Suprapubic skin (tissue), 4 donors: Measurements from ENCODE around the gene HYLS1. TPM values are rescaled to one million over a fixed set of nuclear protein-coding genes. Genes with fewer than 3 reads are reported as not detected.
"Not testable (repeated sequence)": the region's sequence is repeated elsewhere in the genome, so short reads cannot be mapped to it uniquely, and the experiment has no call there.

Experiments used
- DNase-seq, 2 donors: peaks; one replicate each; pipeline ENCODE4 v3.0.0-alpha.2; 2019; ENCODE audit warnings: low spot score in 2 of 2
- H3K27ac ChIP-seq: fragments of 200-600 bp; sonication (generic); one replicate; pipeline ENCODE4 v1.5.1; 2019
- H3K27me3 ChIP-seq: fragments of 200-600 bp; sonication (generic); one replicate; pipeline ENCODE4 v1.5.1; 2019
- H3K36me3 ChIP-seq: fragments of 200-600 bp; sonication (generic); one replicate; pipeline ENCODE4 v1.5.1; 2019
- H3K4me1 ChIP-seq: fragments of 200-600 bp; sonication (generic); one replicate; pipeline ENCODE4 v1.5.1; 2019
- H3K4me3 ChIP-seq: fragments of 200-600 bp; sonication (generic); one replicate; pipeline ENCODE4 v1.5.1; 2019; ENCODE audit warnings: mild to moderate bottlenecking
- H3K9me3 ChIP-seq: fragments of 200-600 bp; sonication (generic); one replicate; pipeline ENCODE4 v1.5.1; 2019
- CTCF ChIP-seq, 2 donors: fragments of 200-600 bp in 1 of 2; fragments of 450-650 bp in 1 of 2; sonication (generic) in 1 of 2; IDR thresholded peaks; one replicate each; pipeline ENCODE4 v1.5.1; 2016 to 2019; ENCODE audit warnings: antibody characterized with exemption in 2 of 2, mild to moderate bottlenecking in 1 of 2, moderate library complexity in 1 of 2
- EP300 ChIP-seq: sonication (generic); formaldehyde crosslinking; IDR thresholded peaks from one replicate; pipeline ENCODE4 v1.6.1; 2017; ENCODE audit warnings: antibody characterized with exemption
- POLR2A ChIP-seq, 2 donors: fragments of 450-650 bp; IDR thresholded peaks; one replicate each; pipeline ENCODE4 v1.6.1; 2017; ENCODE audit warnings: antibody characterized with exemption in 2 of 2, mild to moderate bottlenecking in 2 of 2, moderate library complexity in 2 of 2
- POLR2AphosphoS5 ChIP-seq, 3 donors: sonication (generic); formaldehyde crosslinking; IDR thresholded peaks; one replicate each; pipeline ENCODE4 v1.6.1; 2017; ENCODE audit warnings: antibody characterized with exemption in 3 of 3
- WGBS: methylation state at CpG from one replicate; pipeline ENCODE4 v1.1.5; 2018; 5-methylcytosine and 5-hydroxymethylcytosine counted together
- total RNA-seq, 4 donors: library from RNA; depleted of rRNA; stranded (reverse); fragments of >200 nt; gene quantifications; one replicate each; pipeline ENCODE4 v1.1.0, GENCODE V29; 2016

HYLS1 gene
- total RNA-seq, 4 donors from 2014 or later, result 2.4 to 3.4 (median 3.1) TPM

GRCh38 chr11:125903711-125904659 is 16.5 kb downstream of the HYLS1 start, which contains the start of gene DDX25:
Gene DDX25, plus strand, starts transcription at chr11:125904508. Its CDS starts 10 bp downstream, at chr11:125904518.
- no peak for DNase-seq
- Histone ChIP-seq H3K27me3 (peaks cover 29% of the 10 kb centered on the region), H3K4me3 (peak within 1 kb of the TSS; percentile 56), H3K4me1 (peaks cover 25% of the 10 kb centered on the region), H3K9me3 (no peaks in the 10 kb centered on the region), H3K27ac (no peak within 1 kb of the TSS), H3K36me3 (peaks cover 10% of the 10 kb centered on the region)
- WGBS, result 5% methylated on average over 34 of the region's 81 CpGs
- TF ChIP-seq POLR2AphosphoS5 (IDR thresholded peaks at IDR 0.05) (no peak), CTCF (IDR thresholded peaks at IDR 0.05) (no peak), POLR2A (IDR thresholded peaks at IDR 0.05) (no peak), EP300 (no peak)

GRCh38 chr11:125904678-125905077 is 17.2 kb downstream of the HYLS1 start:
- TF ChIP-seq POLR2AphosphoS5 (IDR thresholded peaks at IDR 0.05) (no peak), EP300 (no peak), CTCF (IDR thresholded peaks at IDR 0.05) (no peak), POLR2A (IDR thresholded peaks at IDR 0.05) (no peak)
- DNase-seq, result no peak
- Histone ChIP-seq H3K36me3 (peaks cover 4% of the 10 kb centered on the region), H3K4me1 (peaks cover 25% of the 10 kb centered on the region), H3K9me3 (no peaks in the 10 kb centered on the region), H3K27me3 (peaks cover 29% of the 10 kb centered on the region), H3K27ac (no peak overlapping the region), H3K4me3 (peak overlapping the region; percentile 56)
- WGBS, result 73% methylated on average over 7 of the region's 11 CpGs

- WGBS, result 69% methylated on average over 8 of the region's 8 CpGs
- H3K4me1 ChIP-seq, result no peaks in the 10 kb centered on the region
- H3K4me3 ChIP-seq, result no peak overlapping the region
- TF ChIP-seq POLR2A (IDR thresholded peaks at IDR 0.05) (no peak), EP300 (no peak)
- no peak for DNase-seq
- H3K27ac ChIP-seq, result no peak overlapping the region
- peaks cover 11% of the 10 kb centered on the region for H3K27me3 ChIP-seq
- H3K36me3 ChIP-seq, result no peaks in the 10 kb centered on the region
- no peaks in the 10 kb centered on the region for H3K9me3 ChIP-seq
These were observed 22.9 kb downstream of the HYLS1 start for GRCh38 chr11:125910226-125910849.

GRCh38 chr11:125914601-125915000 is 27.1 kb downstream of the HYLS1 start:
- not testable (repeated sequence) for H3K9me3 ChIP-seq, H3K4me1 ChIP-seq, H3K27me3 ChIP-seq, H3K36me3 ChIP-seq, H3K4me3 ChIP-seq, DNase-seq, H3K27ac ChIP-seq
- WGBS, result 89% methylated on average over 3 of the region's 3 CpGs

- Histone ChIP-seq H3K27me3 (peaks cover 9% of the 10 kb centered on the region), H3K9me3 (no peaks in the 10 kb centered on the region), H3K36me3 (no peaks in the 10 kb centered on the region), H3K27ac (no peak overlapping the region), H3K4me3 (no peak overlapping the region), H3K4me1 (no peaks in the 10 kb centered on the region)
- WGBS, result 90% methylated on average over 12 of the region's 12 CpGs
- TF ChIP-seq POLR2A (IDR thresholded peaks at IDR 0.05) (no peak), CTCF (IDR thresholded peaks at IDR 0.05) (no peak), POLR2AphosphoS5 (IDR thresholded peaks at IDR 0.05) (no peak), EP300 (no peak)
- DNase-seq, result no peak
These were observed 29.3 kb downstream of the HYLS1 start for GRCh38 chr11:125916683-125917347.
